ENCODE data around the gene SPG7. TPM values are rescaled to one million over a fixed set of nuclear protein-coding genes. Genes with fewer than 3 reads are reported as not detected.
"Not testable (repeated sequence)": the region's sequence is repeated elsewhere in the genome, so short reads cannot be mapped to it uniquely, and the experiment has no call there.

The SPG7 gene
- total RNA-seq (2014; rRNA removed; shearing (Covaris generic); ENCODE audit: low replicate concordance): 58.6 and 65.0 TPM in 2 replicates

DNA sequence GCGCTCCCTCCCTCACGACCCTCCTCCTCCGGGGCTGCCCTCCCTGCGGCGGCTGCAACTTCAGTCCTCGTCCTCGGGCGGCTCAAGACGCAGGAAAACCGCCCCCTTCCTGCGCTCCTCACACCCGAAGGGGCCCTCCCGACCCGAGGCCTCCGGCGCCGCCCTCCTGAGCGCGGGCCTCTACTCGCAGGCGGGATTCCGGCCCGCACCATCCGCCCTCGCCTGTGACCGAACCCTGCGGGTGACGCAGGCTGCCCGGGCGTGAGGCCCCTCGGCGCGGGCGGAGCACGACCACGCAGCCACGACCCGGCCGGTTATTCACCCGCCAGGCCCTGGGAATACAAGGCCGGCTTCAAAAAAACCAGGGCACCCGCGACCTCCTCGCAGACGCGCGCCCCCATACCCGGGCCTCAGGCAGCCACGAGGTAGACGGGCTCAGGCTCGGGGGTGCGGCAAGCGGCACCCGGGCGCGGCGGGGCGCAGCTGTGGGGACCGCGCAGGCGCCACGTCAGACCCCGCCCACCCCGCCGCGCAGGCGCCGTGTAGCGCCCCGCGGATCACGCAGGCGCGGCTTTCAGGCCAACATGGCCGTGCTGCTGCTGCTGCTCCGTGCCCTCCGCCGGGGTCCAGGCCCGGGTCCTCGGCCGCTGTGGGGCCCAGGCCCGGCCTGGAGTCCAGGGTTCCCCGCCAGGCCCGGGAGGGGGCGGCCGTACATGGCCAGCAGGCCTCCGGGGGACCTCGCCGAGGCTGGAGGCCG lies at the start of gene SPG7:
TSS of gene SPG7 (plus strand) at position 570 of the 757 bp plus-strand sequence. CDS start at position 585, 15 bp downstream.
- peak; percentile 82 for DNase-seq (ENCODE audit: low read depth)
- in situ Hi-C loops (cut with HindIII; ENCODE audit: low pct_unique_long_range_greater_than_20kb, low sequenced_read_pairs): no loop called here

DNA sequence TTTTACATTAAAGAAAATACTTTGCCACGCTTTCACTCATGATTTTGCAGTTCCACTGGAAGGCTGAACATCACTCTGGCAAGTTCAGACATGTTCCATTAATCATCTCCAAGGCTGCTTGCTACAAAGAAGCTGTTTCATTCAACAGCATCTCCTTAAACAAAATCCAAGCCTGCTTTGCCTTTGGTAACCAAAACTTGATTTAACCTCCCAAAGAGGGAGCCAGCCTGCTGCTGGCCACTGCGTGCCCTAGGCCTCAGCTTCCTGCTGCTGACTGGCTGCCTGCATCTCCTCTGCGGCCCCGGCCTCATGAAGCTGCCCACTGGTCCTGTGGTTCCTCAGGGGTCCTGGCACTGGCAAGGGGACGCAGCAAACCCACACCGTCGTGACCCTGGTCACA lies 49.7 kb upstream of the SPG7 start:
- in situ Hi-C loops (cut with HindIII; ENCODE audit: low pct_unique_long_range_greater_than_20kb, low sequenced_read_pairs): no loop called here
- DNase-seq (ENCODE audit: low read depth): peak; percentile 37

DNA sequence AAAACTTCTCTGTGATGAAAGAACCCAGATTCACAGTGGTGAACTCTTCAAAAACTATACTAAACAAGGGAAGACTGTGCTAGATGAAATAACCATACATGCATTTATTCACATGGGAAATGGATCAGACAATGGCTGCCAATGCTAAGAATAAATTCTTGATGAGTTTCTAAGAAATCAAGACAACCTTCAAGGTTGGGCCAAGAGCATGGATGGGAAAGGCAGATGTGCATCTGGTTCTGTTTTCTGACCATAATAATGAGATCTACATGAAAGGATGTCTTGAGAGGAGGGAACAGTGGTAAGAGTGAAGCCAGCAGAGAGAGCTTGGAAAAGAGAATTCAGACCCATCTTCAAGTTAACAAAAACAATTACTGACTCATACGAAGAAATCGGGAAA lies 49.2 kb upstream of the SPG7 start:
- no peak for DNase-seq (ENCODE audit: low read depth)
- in situ Hi-C loops (cut with HindIII; ENCODE audit: low pct_unique_long_range_greater_than_20kb, low sequenced_read_pairs): no loop called here

DNA sequence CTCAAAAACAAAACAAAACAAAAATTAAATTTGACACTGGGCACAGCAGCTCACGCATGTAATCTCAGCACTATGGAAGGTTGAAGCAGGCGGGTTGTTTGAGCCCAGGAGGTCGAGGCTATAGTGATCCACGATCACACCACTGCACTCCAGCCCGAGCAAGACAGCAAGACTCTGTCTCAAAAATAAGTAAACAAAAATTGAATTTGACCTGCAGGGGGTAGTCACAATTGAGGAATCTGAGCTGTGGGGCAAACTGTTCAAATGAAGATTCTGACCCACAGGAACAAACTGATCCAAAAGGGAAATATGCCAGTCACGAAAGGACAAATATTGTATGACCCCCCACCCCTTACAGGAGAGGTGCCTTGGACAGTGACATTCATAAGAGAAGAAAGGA lies 47.6 kb upstream of the SPG7 start:
- no peak for DNase-seq (ENCODE audit: low read depth)
- in situ Hi-C loops (cut with HindIII; ENCODE audit: low pct_unique_long_range_greater_than_20kb, low sequenced_read_pairs): no loop called here

DNA sequence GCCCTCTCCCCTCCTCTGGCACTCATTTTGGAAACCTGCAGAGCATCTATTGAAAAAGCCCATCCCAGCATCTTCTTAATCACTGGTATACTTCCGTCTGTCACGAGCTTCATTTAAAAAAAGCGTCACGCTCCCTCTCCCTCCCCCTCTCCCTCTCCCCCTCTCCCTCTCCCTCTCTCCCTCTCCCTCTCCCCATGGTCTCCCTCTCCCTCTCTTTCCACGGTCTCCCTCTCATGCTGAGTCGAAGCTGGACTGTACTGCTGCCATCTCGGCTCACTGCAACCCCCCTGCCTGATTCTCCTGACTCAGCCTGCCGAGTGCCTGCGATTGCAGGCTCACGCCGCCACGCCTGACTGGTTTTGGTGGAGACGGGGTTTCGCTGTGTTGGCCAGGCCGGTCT lies 46.3 kb upstream of the SPG7 start:
- in situ Hi-C loops (cut with HindIII; ENCODE audit: low pct_unique_long_range_greater_than_20kb, low sequenced_read_pairs): not testable (repeated sequence)

DNA sequence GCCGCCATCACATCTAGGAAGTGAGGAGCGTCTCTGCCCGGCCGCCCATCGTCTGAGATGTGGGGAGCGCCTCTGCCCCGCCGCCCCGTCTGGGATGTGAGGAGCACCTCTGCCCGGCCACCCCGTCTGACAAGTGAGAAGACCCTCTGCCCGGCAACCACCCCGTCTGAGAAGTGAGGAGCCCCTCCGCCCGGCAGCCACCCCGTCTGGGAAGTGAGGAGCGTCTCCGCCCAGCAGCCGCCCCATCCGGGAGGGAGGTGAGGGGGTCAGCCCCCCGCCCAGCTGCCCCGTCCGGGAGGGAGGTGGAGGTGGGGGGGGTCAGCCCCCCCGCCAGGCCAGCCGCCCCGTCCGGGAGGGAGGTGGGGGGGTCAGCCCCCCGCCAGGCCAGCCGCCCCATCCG lies 45.6 kb upstream of the SPG7 start:
- in situ Hi-C loops (cut with HindIII; ENCODE audit: low pct_unique_long_range_greater_than_20kb, low sequenced_read_pairs); DNase-seq (ENCODE audit: low read depth): not testable (repeated sequence)

More for the DNA sequence above, 46.3 kb upstream of the SPG7 start:
- peak; percentile 61 for DNase-seq (ENCODE audit: low read depth)

DNA sequence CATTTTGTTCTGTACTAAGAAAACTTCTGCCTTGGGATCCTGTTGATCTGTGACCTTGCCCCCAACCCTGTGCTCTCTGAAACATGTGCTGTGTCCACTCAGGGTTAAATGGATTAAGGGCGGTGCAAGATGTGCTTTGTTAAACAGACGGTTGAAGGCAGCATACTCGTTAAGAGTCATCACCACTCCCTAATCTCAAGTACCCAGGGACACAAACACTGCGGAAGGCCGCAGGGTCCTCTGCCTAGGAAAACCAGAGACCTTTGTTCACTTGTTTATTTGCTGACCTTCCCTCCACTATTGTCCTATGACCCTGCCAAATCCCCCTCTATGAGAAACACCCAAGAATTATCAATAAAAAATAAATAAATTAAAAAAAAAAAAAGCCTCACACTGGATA lies 44.9 kb upstream of the SPG7 start:
- in situ Hi-C loops (cut with HindIII; ENCODE audit: low pct_unique_long_range_greater_than_20kb, low sequenced_read_pairs): not testable (repeated sequence)

DNA sequence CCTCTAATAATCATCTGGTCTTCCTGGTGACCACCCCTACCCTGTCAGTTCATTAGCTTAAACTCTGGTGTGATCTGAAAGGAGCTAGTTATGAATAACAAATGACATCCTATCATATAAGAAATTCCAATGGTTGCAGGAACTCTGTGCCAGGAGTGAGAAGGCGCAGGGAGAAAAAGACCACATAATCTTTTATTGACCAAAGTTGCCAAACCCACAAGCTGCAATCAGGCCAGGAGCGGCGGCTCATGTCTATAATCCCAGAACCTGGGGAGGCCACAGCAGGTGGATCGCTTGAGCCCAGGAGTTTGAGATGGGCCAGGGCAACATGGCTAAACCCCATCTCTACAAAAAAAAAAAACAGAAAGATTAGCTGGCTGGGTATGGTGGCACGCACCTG lies 41.3 kb upstream of the SPG7 start:
- in situ Hi-C loops (cut with HindIII; ENCODE audit: low pct_unique_long_range_greater_than_20kb, low sequenced_read_pairs): no loop called here
- DNase-seq (ENCODE audit: low read depth): no peak

More for the DNA sequence above, 44.9 kb upstream of the SPG7 start:
- not testable (repeated sequence) for DNase-seq (ENCODE audit: low read depth)

DNA sequence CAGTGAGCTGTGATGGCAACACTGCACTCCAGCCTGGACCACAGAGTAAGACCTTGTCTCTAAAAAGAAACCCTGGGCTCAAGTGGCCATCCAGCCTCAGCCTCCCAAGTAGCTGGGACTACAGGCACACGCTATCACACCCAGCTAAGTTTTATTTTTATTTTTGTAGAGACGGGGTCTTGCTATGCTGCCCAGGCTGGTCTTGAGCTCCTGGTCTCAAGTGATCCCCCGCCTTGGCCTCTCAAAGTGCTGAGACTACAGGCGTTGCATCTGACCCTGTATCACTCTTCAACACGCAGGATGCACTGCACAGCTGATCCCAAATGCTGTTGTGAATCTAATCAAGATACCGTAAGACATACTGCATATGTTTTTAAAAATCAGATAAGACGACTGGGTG lies 40.8 kb upstream of the SPG7 start:
- no peak for DNase-seq (ENCODE audit: low read depth)
- in situ Hi-C loops (cut with HindIII; ENCODE audit: low pct_unique_long_range_greater_than_20kb, low sequenced_read_pairs): no loop called here

DNA sequence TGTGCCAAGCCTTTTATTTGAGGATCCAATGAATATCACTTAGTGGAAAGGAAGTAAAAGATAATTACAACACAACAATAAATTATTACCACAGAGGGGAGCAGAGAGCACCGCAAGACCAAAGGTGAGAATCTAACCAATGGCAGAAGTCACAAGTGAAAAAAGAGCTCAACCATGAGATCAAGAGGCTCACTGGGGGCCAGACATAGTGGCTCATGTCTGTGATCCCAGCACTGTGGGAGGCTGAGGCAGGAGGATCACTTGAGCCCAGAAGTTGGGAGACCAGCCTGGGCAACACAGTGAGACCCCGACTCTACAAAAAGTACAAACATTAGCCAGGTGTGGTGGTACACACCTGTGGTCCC lies 35.5 kb upstream of the SPG7 start:
- no peak for DNase-seq (ENCODE audit: low read depth)
- in situ Hi-C loops (cut with HindIII; ENCODE audit: low pct_unique_long_range_greater_than_20kb, low sequenced_read_pairs): no loop called here

DNA sequence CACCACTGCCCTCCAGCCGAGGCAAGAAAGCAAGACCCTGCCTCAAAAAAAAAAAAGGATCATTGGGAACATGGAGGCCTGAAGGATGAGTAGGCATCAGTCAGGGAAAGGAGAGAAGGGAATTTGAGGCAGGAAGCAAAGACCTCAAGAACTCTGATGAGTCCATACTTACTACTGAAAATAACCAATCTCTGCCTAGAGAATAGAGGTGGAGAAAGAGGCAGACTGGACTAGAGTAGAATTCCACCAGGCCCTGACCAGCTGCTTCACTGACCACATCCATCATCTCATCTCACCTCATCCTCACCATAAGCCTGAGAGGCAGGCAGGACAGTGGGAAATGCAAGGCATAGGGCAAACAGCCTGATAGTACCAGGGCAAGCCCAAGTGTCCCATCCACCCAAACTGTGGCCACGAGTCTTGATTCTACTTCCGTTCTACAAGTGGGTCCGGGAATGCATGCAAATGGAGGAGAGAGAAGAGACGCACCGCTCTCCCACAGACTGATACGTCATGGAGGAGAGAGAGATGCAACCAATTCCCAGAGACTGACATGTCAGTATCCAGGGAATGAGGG lies 35.0 kb upstream of the SPG7 start:
- in situ Hi-C loops (cut with HindIII; ENCODE audit: low pct_unique_long_range_greater_than_20kb, low sequenced_read_pairs): no loop called here
- DNase-seq (ENCODE audit: low read depth): no peak

DNA sequence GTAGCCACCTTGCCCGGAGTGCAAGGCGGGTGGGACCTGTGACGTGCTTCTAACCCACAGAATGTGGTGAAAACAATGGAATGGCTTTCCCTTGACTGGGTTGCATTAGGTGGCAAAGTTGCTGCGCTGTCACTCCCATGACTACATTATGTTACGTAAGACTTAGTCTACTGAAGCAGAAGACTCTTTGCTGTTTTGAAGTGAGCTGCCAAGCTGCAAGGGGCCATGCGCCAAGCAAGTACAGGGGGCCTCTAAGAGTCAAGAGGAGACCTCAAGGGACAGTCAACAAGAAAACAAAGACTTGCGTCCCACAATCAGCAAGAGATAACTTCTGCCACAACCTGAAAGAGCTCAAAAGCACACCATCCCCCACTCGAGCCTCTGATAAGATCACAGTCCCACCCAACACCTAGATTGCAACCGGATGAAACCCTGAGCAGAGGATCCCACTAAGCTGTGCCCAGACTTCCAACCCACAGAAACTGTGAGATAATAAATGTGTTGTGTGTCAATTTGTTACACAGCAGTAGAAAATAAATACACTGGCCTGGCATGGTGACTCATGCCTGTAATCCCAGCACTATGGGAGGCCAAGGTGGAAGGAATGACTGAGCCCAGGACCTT lies 34.3 kb upstream of the SPG7 start:
- in situ Hi-C loops (cut with HindIII; ENCODE audit: low pct_unique_long_range_greater_than_20kb, low sequenced_read_pairs): no loop called here
- DNase-seq (ENCODE audit: low read depth): no peak

DNA sequence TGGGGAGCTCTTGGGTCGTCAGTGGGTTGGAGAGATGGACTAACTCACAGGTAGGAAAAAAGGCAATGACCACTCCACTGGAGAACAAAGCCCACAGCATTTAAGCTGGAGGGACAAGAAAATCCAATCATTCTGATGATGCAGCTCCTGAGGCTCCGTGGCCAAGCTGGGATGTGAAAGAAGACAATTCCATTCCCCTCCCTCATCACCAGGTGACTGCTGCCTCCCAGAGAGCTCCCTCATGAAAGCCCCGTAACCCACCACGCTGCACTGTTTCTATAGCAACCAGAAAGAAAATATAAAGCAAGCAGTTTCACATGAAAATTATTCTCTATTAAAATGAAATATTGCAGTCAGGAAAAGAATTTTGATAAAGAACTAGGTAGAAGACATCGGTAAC lies 33.1 kb upstream of the SPG7 start:
- DNase-seq (ENCODE audit: low read depth): no peak
- in situ Hi-C loops (cut with HindIII; ENCODE audit: low pct_unique_long_range_greater_than_20kb, low sequenced_read_pairs): no loop called here

DNA sequence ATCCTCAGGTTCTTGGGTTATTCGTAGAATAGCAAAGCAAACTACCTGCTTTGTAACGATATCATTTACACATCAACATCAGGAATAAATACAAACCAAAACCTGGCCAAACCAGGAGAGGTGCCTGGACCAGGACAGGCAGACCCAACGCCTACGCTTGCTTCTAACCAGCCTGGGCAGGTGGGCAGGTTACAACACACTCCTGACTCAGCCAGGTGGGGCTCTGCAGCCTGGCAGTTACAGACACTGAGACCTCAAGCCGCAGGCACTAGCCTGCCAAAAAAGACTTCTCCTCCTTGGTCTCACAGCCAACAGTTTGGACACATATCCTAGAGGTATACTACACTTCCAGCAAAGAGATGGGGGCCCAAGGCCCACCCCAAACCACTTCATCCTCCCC lies 31.8 kb upstream of the SPG7 start:
- DNase-seq (ENCODE audit: low read depth): no peak
- in situ Hi-C loops (cut with HindIII; ENCODE audit: low pct_unique_long_range_greater_than_20kb, low sequenced_read_pairs): no loop called here

DNA sequence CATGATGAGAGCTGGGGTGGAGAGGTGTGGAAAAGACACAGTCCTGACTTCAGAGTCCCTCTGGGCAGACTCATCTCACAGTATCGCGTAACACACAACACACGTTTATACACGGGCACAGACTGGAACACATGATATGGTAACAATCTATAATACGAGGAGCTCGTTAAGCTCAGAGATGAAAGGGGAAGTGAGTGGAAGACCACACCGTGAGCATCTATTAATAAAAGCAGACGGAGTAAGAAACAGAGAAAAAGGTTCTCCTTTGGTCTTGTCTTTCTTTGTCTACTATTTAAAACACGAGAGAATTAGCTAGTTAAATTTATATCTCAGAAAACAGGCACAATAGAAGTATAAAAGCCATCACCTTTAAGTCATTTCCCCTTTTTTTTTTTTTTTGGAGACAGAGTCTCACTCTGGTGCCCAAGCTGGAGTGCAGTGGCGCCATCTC lies 31.4 kb upstream of the SPG7 start:
- in situ Hi-C loops (cut with HindIII; ENCODE audit: low pct_unique_long_range_greater_than_20kb, low sequenced_read_pairs): no loop called here
- no peak for DNase-seq (ENCODE audit: low read depth)

DNA sequence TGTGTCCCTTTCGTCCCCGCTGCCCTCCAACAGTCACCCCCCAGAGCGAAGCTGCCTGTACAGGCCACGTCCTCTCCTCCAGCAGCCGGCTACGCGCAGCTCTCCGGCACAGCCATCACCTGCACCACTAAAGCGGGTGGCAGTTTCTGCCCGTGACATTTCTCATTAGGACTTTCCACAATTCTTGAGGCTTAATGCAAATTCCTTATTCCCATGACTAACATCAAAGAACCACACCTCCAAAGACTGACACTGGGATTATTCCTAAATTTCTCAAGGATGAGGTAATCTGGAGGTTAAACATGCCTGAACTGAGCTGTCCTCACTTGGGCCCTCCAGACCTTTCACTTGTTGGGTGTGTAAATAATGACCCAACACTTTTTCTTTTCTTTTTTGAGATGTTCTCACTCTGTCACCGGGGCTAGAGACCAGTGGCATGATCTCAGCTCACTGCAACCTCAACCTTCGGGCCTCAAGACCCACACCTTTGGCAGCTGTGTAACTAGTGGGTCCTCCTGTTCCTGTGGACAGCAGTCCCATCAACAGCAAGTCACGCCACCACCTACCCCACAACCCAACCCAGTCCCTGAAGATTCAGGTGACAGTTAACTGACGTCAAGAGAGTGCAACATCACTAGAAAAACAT lies 29.5 kb upstream of the SPG7 start:
- in situ Hi-C loops (cut with HindIII; ENCODE audit: low pct_unique_long_range_greater_than_20kb, low sequenced_read_pairs): no loop called here
- peak; percentile 81 for DNase-seq (ENCODE audit: low read depth)

DNA sequence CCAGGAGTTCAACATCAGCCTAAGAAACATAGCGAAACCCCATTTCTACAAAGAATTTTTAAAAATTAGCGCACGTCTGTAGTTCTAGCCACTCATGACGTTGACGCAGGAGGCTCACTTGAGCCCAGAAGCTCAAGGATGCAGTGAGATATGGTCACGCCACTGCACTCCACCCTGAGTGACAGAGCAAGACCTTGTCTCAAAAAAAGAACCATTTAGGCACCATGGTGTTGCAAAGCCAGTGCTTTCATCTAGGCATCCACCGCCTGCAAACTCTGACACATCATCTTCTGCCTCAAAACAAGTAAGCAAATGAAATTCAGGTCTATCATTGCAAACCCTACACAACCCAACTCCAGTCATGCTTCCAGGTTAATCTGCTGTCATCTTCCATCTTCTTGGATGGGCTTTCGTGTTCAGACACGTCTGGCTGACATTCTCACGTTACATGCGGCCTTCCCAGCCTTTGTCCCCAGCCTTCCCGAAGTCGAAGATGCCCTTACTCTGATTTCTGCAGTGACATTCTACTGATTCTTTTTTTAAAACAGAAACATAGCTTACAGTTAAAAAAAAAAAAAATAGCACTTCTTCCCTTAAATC lies 26.7 kb upstream of the SPG7 start:
- in situ Hi-C loops (cut with HindIII; ENCODE audit: low pct_unique_long_range_greater_than_20kb, low sequenced_read_pairs): no loop called here
- no peak for DNase-seq (ENCODE audit: low read depth)

DNA sequence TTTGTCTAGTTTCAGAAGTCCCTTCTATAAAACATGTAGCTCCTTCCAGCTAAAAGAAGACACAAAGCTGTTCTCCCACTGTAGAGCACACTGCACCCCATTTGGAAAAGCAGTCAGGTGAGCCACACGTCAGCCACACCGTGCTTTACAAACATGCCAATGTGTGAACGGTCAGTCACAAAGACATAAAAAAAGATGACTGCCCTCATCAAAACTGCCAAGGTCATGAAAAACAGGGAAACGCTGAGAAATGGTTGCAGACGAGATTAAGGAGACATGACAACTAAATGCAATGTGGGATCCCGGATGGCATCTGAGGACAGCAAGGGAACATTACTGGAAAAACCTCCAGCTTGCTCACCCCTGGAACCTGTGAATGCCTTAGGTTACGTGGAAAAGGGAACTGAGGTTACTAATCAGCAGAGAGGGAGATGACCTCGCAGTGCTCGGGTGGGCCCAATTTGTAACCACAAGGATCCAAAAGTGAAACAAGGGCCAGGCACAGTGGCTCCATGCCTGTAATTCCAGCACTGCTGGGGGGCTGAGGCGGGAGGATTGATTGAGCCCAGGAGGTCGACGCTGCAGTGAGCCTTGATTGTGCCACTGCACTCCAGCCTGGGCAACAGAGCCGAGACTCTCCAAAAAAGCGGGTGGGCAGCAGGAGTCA lies 25.9 kb upstream of the SPG7 start:
- DNase-seq (ENCODE audit: low read depth): no peak
- in situ Hi-C loops (cut with HindIII; ENCODE audit: low pct_unique_long_range_greater_than_20kb, low sequenced_read_pairs): no loop called here

Measured in Caki2 (cell line).